B cell (primary cell): ENCODE results near the gene FAM107B. TPM values are rescaled to one million over a fixed set of nuclear protein-coding genes. Genes with fewer than 3 reads are reported as not detected.

ENCODE experiments used
- ATAC-seq: fragments of 200-7000 bp; cut with Tn5 transposase; one replicate; pipeline ENCODE4 v1.10.0; 2021; ENCODE audit warnings: low read depth, mild to moderate bottlenecking, moderate number of reproducible peaks, moderate library complexity
- CTCF ChIA-PET: fragments of 350-600 bp; sonication (Branson Sonifier 250); formaldehyde crosslinking; loops from one replicate; lab custom pipeline; 2021; ENCODE audit warnings: antibody characterized with exemption, inconsistent platforms; lab: Charles Lee
- POLR2A ChIA-PET: fragments of 350-600 bp; sonication (Branson Sonifier 250); formaldehyde crosslinking; loops from one replicate; lab custom pipeline; 2021; ENCODE audit warnings: antibody characterized with exemption; lab: Charles Lee
- DNase-seq: peaks from one replicate; pipeline ENCODE4 v3.0.0; 2013
- H2AFZ ChIP-seq: 2 replicates; pipeline ENCODE4 v1.6.1; 2012; ENCODE audit warnings: mild to moderate bottlenecking, low read depth, low read length; ENCODE audit not compliant: insufficient read depth, poor library complexity, severe bottlenecking
- H3K27ac ChIP-seq, 2 donors: 1 replicate in 1 of 2; 2 replicates in 1 of 2; pipeline ENCODE4 v1.5.1; 2012 to 2013; ENCODE audit warnings: low read length in 2 of 2, mild to moderate bottlenecking in 2 of 2, moderate library complexity in 1 of 2
- H3K27me3 ChIP-seq, 4 experiments: fragments of 200-600 bp in 1 of 4; sonication (generic) in 1 of 4; replicated peaks in 1 of 4; 1 replicate in 2 of 4; 2 replicates in 2 of 4; pipeline versions ENCODE4 v1.6.1 to v1.7.0; 2013 to 2016; ENCODE audit warnings: low read length in 3 of 4, mild to moderate bottlenecking in 2 of 4, mixed read lengths in 1 of 4, moderate library complexity in 1 of 4; ENCODE audit not compliant: insufficient read depth in 4 of 4, control insufficient read depth in 3 of 4; ENCODE audit errors: control extremely low read depth in 1 of 4
- H3K36me3 ChIP-seq, 2 experiments: replicated peaks in 1 of 2; 1 replicate in 1 of 2; 2 replicates in 1 of 2; pipeline versions ENCODE4 v1.6.1 to v1.7.1; 2013; ENCODE audit warnings: low read length in 1 of 2; ENCODE audit not compliant: insufficient read depth in 2 of 2, control insufficient read depth in 1 of 2; ENCODE audit errors: control extremely low read depth in 1 of 2, extremely low read depth in 1 of 2
- H3K4me1 ChIP-seq, 2 donors: fragments of 200-600 bp in 1 of 2; sonication (generic) in 1 of 2; 1 replicate in 1 of 2; 2 replicates in 1 of 2; pipeline versions ENCODE4 v1.5.1 to v1.6.1; 2013 to 2017; ENCODE audit warnings: low read length in 2 of 2; ENCODE audit not compliant: control insufficient read depth in 2 of 2, insufficient read depth in 2 of 2
- H3K4me2 ChIP-seq: replicated peaks from 2 replicates; pipeline ENCODE3; 2012; ENCODE audit warnings: mild to moderate bottlenecking, low read depth, low read length; ENCODE audit not compliant: poor library complexity, severe bottlenecking
- H3K4me3 ChIP-seq, 5 experiments: fragments of 200-600 bp in 1 of 5; sonication (generic) in 1 of 5; 1 replicate in 3 of 5; 2 replicates in 2 of 5; pipeline versions ENCODE4 v1.5.1 to v1.7.0; 2011 to 2016; ENCODE audit warnings: low read length in 4 of 5, mild to moderate bottlenecking in 4 of 5, low read depth in 2 of 5, control low read depth in 1 of 5, moderate library complexity in 1 of 5; ENCODE audit not compliant: insufficient read depth in 1 of 5; ENCODE audit errors: control extremely low read depth in 1 of 5, extremely low read depth in 1 of 5
- H3K79me2 ChIP-seq: fragments of 200-600 bp; sonication (generic); one replicate; pipeline ENCODE4 v1.6.0; 2016; ENCODE audit warnings: low read length; ENCODE audit not compliant: control insufficient read depth, insufficient read depth
- H3K9ac ChIP-seq: fragments of 200-600 bp; sonication (generic); 2 replicates; pipeline ENCODE4 v1.6.1; 2017; ENCODE audit warnings: mild to moderate bottlenecking, low read length, moderate library complexity
- H3K9me3 ChIP-seq, 3 donors: one replicate each; pipeline versions ENCODE4 v1.6.1 to v1.7.1; 2013; ENCODE audit warnings: low read length in 2 of 3; ENCODE audit not compliant: control insufficient read depth in 2 of 3, insufficient read depth in 1 of 3; ENCODE audit errors: control extremely low read depth in 1 of 3
- H4K20me1 ChIP-seq: 2 replicates; pipeline ENCODE4 v1.6.0; 2012; ENCODE audit warnings: mild to moderate bottlenecking, low read length; ENCODE audit not compliant: insufficient read depth, control insufficient read depth, poor library complexity, severe bottlenecking
- H3K27ac Mint-ChIP-seq: one replicate; pipeline ENCODE4 v1.8.0; 2021; ENCODE audit warnings: mixed read lengths
- H3K27me3 Mint-ChIP-seq: one replicate; pipeline ENCODE4 v1.8.0; 2021; ENCODE audit warnings: mixed read lengths
- H3K4me1 Mint-ChIP-seq: one replicate; pipeline ENCODE4 v1.8.0; 2021; ENCODE audit warnings: mixed read lengths
- H3K4me3 Mint-ChIP-seq: one replicate; pipeline ENCODE4 v1.8.0; 2021; ENCODE audit warnings: mixed read lengths
- H3K9me3 Mint-ChIP-seq: one replicate; pipeline ENCODE4 v1.8.0; 2022; ENCODE audit warnings: mixed read lengths; ENCODE audit not compliant: insufficient read depth
- CTCF ChIP-seq: fragments of 200-600 bp; IDR thresholded peaks from one replicate; pipeline ENCODE4 v1.8.0; 2022; ENCODE audit warnings: antibody characterized with exemption, mild to moderate bottlenecking
- EZH2 ChIP-seq: IDR thresholded peaks from 2 replicates; pipeline ENCODE4 v1.6.1; 2012; ENCODE audit warnings: borderline replicate concordance, low read depth, mild to moderate bottlenecking, moderate library complexity, low read length; ENCODE audit not compliant: insufficient read depth, poor library complexity, severe bottlenecking
- WGBS: methylation state at CpG from one replicate; pipeline ENCODE4 v1.1.5; 2013; ENCODE audit warnings: missing lambda C conversion rate; ENCODE audit not compliant: insufficient coverage; 5-methylcytosine and 5-hydroxymethylcytosine counted together
- intact Hi-C: fragments of 100-400 bp; cut with micrococcal nuclease; formaldehyde crosslinking; loops from one replicate; pipeline ENCODE4 v1.10.0; 2022
- polyA plus RNA-seq: library from polyadenylated mRNA; depleted of rRNA; stranded (reverse); fragments of >200 nt; gene quantifications from 2 replicates; pipeline ENCODE4 v1.2.3, GENCODE V29; 2012
- total RNA-seq, 2 donors: library from RNA; stranded (reverse); fragments of 120-200 nt in 1 of 2; gene quantifications; 1 replicate in 1 of 2; 2 replicates in 1 of 2; pipeline versions ENCODE4 v1.2.3 to v1.2.4, GENCODE V29; 2013 to 2022

FAM107B gene
- total and polyA plus RNA-seq, 2 donors (not counting 1 experiment from before 2014, with no cell fraction given): 31.9 to 318 TPM

DNA sequence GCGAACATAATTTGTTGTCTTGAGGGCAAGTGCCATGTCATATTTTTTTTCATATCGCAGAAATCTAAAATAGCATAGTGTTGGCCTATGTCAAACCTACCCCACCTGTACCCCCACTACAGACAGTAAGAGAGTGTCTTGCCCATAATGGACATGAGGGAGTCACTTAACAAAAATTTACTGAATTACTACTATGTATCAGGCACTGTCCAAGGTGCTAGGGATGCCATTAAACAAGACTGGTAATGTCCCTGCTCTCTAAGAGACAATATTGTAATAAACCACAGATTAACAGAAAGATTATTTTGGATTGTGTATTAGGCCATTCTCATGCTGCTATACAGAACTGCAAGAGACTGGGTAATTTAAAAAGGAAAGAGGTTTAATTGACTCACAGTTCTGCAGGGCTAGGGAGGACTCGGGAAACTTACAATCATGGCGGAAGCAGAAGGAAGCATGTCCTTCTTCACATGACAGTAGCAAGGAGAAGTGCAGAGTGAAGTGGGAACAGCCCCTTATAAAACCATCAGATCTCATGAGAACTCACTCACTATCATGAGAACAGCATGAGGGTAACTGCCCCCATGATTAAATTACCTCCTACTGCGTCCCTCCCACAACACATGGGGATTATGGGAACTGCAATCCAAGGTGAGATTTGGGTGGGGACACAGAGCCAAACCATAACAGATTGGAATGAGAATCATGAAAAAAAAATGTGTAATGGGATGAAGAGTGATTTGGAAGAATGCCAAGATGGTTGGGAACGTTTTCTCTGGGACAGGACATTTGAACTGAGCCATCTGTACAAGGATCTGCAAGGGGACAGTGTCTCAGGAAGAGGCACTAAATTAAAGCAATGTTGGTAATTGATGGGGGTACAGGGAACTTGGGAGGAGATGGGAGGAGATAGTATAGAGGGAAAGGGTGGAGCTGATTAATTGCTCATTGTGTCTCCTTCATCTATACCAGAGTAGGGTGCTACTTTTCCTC is 108.5 kb downstream of the FAM107B start:
- no peaks in the 10 kb centered on the region for H4K20me1 ChIP-seq
- no peak overlapping the region for H2AFZ ChIP-seq
- TF ChIP-seq CTCF (no peak), EZH2 (no peak)
- H3K4me1 ChIP-seq: peaks cover 9 to 12% of the 10 kb centered on the region in 2 donors
- no peak overlapping the region for H3K27ac Mint-ChIP-seq
- CTCF ChIA-PET: no interaction called here
- H3K9me3 ChIP-seq: peaks cover 3 to 14% (median 4%) of the 10 kb centered on the region in 3 donors
- peaks cover 23% of the 10 kb centered on the region for H3K4me1 Mint-ChIP-seq
- no peak for ATAC-seq
- peaks cover 7% of the 10 kb centered on the region for H3K9me3 Mint-ChIP-seq
- no peak overlapping the region for H3K4me3 Mint-ChIP-seq
- H3K27me3 ChIP-seq: no peaks in the 10 kb centered on the region
- intact Hi-C loops: no loop called here
- H3K36me3 ChIP-seq: no peaks in the 10 kb centered on the region
- H3K9ac ChIP-seq: no peak overlapping the region
- H3K27me3 Mint-ChIP-seq: no peaks in the 10 kb centered on the region
- H3K4me2 ChIP-seq: no peak overlapping the region
- H3K4me3 ChIP-seq: no peak overlapping the region
- POLR2A ChIA-PET: no interaction called here
- no peaks in the 10 kb centered on the region for H3K79me2 ChIP-seq
- no peak for DNase-seq
- WGBS: 82% methylated on average over 2 of the region's 6 CpGs
- no peak overlapping the region for H3K27ac ChIP-seq

- no CpG with 5 or more reads among the region's 1 CpG for WGBS
- peaks cover 31% of the 10 kb centered on the region for H3K4me1 Mint-ChIP-seq
- ATAC-seq (no peak), DNase-seq (no peak)
- no peak overlapping the region for H3K27ac ChIP-seq
- H3K4me2 ChIP-seq: no peak overlapping the region
- CTCF ChIA-PET: no interaction called here
- no peaks in the 10 kb centered on the region for H3K27me3 ChIP-seq
- H3K4me1 ChIP-seq: peaks cover 18 to 21% of the 10 kb centered on the region in 2 donors
- no peaks in the 10 kb centered on the region for H4K20me1 ChIP-seq
- no peaks in the 10 kb centered on the region for H3K36me3 ChIP-seq
- peaks cover 0 to 17% (median 4%) of the 10 kb centered on the region in 3 donors for H3K9me3 ChIP-seq
- H3K9me3 Mint-ChIP-seq: peaks cover 7% of the 10 kb centered on the region
- no peak overlapping the region for H3K4me3 Mint-ChIP-seq
- no peak overlapping the region for H3K4me3 ChIP-seq
- H3K27me3 Mint-ChIP-seq: no peaks in the 10 kb centered on the region
- intact Hi-C loops: no loop called here
- H3K79me2 ChIP-seq: no peaks in the 10 kb centered on the region
- no peak overlapping the region for H2AFZ ChIP-seq
- H3K9ac ChIP-seq: no peak overlapping the region
- POLR2A ChIA-PET: no interaction called here
- TF ChIP-seq CTCF (no peak), EZH2 (no peak)
- no peak overlapping the region for H3K27ac Mint-ChIP-seq
Measured at GRCh38 chr10:14665304-14665703, 109.4 kb downstream of the FAM107B start.
